Spleen (tissue), 11 donors: ENCODE data around the gene MYH15. TPM values are rescaled to one million over a fixed set of nuclear protein-coding genes. Genes with fewer than 3 reads are reported as not detected.

Experiments used
- DNase-seq: peaks from one replicate; pipeline ENCODE4 v3.0.0-alpha.2; 2020
- H3K27ac ChIP-seq, 8 donors: fragments of 200-600 bp; sonication (generic) in 7 of 8; 1 replicate in 4 of 8; 2 replicates in 4 of 8; pipeline versions ENCODE4 v1.5.0 to v1.8.0; 2016 to 2021; ENCODE audit warnings: inconsistent platforms in 4 of 8, mild to moderate bottlenecking in 4 of 8, moderate library complexity in 1 of 8
- H3K27me3 ChIP-seq, 7 donors: fragments of 200-600 bp; sonication (generic) in 6 of 7; replicated peaks in 1 of 7; 1 replicate in 4 of 7; 2 replicates in 3 of 7; pipeline versions ENCODE4 v1.5.0 to v1.8.0; 2016 to 2021; ENCODE audit warnings: inconsistent platforms in 3 of 7, mild to moderate bottlenecking in 1 of 7
- H3K36me3 ChIP-seq, 6 donors: fragments of 200-600 bp; sonication (generic) in 5 of 6; 1 replicate in 4 of 6; 2 replicates in 2 of 6; pipeline versions ENCODE4 v1.5.0 to v1.8.0; 2016 to 2021; ENCODE audit warnings: inconsistent platforms in 2 of 6
- H3K4me1 ChIP-seq, 6 donors: fragments of 200-600 bp; sonication (generic) in 5 of 6; 1 replicate in 3 of 6; 2 replicates in 3 of 6; pipeline versions ENCODE4 v1.5.0 to v1.8.0; 2016 to 2021; ENCODE audit warnings: inconsistent platforms in 3 of 6
- H3K4me3 ChIP-seq, 8 donors: fragments of 200-600 bp; sonication (generic) in 7 of 8; 1 replicate in 4 of 8; 2 replicates in 4 of 8; pipeline versions ENCODE4 v1.5.0 to v1.8.0; 2016 to 2021; ENCODE audit warnings: inconsistent platforms in 4 of 8, mild to moderate bottlenecking in 4 of 8, moderate library complexity in 2 of 8
- H3K9me3 ChIP-seq, 8 donors: fragments of 200-600 bp; sonication (generic) in 7 of 8; 1 replicate in 4 of 8; 2 replicates in 4 of 8; pipeline versions ENCODE4 v1.5.0 to v1.8.0; 2016 to 2021; ENCODE audit warnings: inconsistent platforms in 4 of 8
- POLR2A ChIP-seq, 3 donors: fragments of 450-650 bp; IDR thresholded peaks; one replicate each; pipeline ENCODE4 v1.5.1; 2017; ENCODE audit warnings: antibody characterized with exemption in 3 of 3, mild to moderate bottlenecking in 1 of 3
- POLR2AphosphoS5 ChIP-seq, 3 donors: sonication (generic); formaldehyde crosslinking; IDR thresholded peaks; one replicate each; pipeline ENCODE4 v1.5.1; 2017; ENCODE audit warnings: antibody characterized with exemption in 3 of 3
- WGBS, 5 donors: extraction: QIAGEN DNeasy Blood & Tissue Kit in 3 of 5; methylation state at CpG; one replicate each; pipeline versions ENCODE4 v1.1.5 to v1.1.7; 2013 to 2018; 5-methylcytosine and 5-hydroxymethylcytosine counted together
- intact Hi-C: fragments of 100-400 bp; cut with DNase I; formaldehyde crosslinking; loops from one replicate; pipeline ENCODE4 v1.15.0; 2023; ENCODE audit warnings: low total_unique reads
- polyA plus RNA-seq, 3 donors: library from polyadenylated mRNA; stranded (reverse); fragments of 200-250 nt; gene quantifications; one replicate each; pipeline ENCODE4 v1.2.1, GENCODE V29; 2013
- total RNA-seq, 7 donors: library from RNA; depleted of rRNA in 3 of 7; stranded (reverse); fragments of >200 nt in 3 of 7; fragmentation: NEBNext Ultra II Directional in 4 of 7; extraction: Animal tissue kit (Norgen Biotek cat#: 25700) in 4 of 7; gene quantifications; one replicate each; pipeline versions ENCODE4 v1.1.0 to v1.2.1, GENCODE V29; 2016 to 2021
- TF ChIP-seq, protein P1 (sequence below), 11 experiments: fragments of 200-600 bp in 7 of 11; fragments of 450-650 bp in 4 of 11; sonication (generic) in 4 of 11; IDR thresholded peaks in 8 of 11; conservative IDR thresholded peaks in 3 of 11; 1 replicate in 7 of 11; 2 replicates in 4 of 11; pipeline versions ENCODE4 v1.4.0 to v1.8.0; 2016 to 2021; ENCODE audit warnings: antibody characterized with exemption in 11 of 11, inconsistent platforms in 4 of 11, mild to moderate bottlenecking in 1 of 11
- donor health status: healthy with polysubstance abuse.
- donor health status: DM: no; HTN: no; CAD: no; lungs with moderate emphysema.
- donor health status: DM: no; HTN: no; CAD: no.
- donor health status: Bipolar disorder and iron deficiency.
- donor health status: healthy.
- donor health status: DM: no; HTN: no; CAD: no.
- donor health status: DM: yes; HTN: yes; CAD: no.

The MYH15 gene
- total and polyA plus RNA-seq, 10 donors, result 0.02 to 3.0 (median 0.18) TPM

DNA sequence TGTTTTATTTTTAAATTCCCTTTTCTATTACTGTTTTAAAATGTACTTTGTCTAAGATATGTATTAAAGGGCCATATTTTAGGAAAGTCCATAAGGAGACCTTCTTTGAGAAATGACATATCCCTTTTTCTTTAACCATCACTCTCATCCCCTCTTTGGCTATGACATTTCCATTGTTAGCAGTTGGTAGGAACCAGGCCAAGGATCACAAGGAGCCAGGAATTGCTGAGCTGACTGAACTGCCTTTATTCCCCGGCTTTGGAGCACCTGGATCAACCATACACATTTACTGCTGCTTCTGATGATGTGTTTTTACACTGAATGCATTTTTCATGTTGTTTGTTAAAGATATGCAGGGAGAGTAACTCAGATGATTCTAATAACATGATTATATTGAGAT is 134.4 kb downstream of the MYH15 start:
- TF ChIP-seq, protein P1, sequence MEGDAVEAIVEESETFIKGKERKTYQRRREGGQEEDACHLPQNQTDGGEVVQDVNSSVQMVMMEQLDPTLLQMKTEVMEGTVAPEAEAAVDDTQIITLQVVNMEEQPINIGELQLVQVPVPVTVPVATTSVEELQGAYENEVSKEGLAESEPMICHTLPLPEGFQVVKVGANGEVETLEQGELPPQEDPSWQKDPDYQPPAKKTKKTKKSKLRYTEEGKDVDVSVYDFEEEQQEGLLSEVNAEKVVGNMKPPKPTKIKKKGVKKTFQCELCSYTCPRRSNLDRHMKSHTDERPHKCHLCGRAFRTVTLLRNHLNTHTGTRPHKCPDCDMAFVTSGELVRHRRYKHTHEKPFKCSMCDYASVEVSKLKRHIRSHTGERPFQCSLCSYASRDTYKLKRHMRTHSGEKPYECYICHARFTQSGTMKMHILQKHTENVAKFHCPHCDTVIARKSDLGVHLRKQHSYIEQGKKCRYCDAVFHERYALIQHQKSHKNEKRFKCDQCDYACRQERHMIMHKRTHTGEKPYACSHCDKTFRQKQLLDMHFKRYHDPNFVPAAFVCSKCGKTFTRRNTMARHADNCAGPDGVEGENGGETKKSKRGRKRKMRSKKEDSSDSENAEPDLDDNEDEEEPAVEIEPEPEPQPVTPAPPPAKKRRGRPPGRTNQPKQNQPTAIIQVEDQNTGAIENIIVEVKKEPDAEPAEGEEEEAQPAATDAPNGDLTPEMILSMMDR (IDR thresholded peaks at IDR 0.05 in 8 of 11, conservative IDR thresholded peaks at IDR 0.05 in 3 of 11), result no peak
- no peak for TF ChIP-seq POLR2AphosphoS5 (IDR thresholded peaks at IDR 0.05)
- TF ChIP-seq POLR2A (IDR thresholded peaks at IDR 0.05), result no peak
- Histone ChIP-seq H3K27ac (no peak overlapping the region), H3K9me3 (peaks cover 0 to 2% (median 0%) of the 10 kb centered on the region in 8 donors), H3K27me3 (no peaks in the 10 kb centered on the region), H3K36me3 (no peaks in the 10 kb centered on the region), H3K4me1 (no peaks in the 10 kb centered on the region), H3K4me3 (no peak overlapping the region)
- intact Hi-C loops, result no loop called here
- no peak for DNase-seq
- WGBS, 5 donors, result 0 to 75% (median 0%) methylated on average over 1 of the region's 1 CpG

DNA sequence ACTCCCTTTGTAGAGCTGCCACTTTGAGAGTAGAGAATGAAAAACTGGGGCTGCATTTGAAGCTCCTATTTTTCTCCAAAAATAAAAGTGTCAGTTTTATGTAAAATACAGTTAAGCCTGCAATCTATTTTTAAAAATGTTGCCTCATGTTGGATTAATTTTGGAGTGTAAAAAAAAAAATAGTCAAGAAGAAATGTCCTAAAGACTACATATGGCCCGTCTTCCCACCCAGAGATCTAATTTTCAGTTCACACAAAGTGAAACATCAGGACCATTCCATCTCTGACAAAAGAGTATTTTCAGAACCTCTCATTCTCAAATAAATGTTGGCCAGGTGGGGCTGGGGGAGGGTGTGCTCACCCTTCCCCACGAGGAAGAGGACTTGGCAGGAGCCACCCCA is 151.4 kb downstream of the MYH15 start:
- no peaks in the 10 kb centered on the region for H3K27me3 ChIP-seq
- no peak overlapping the region for H3K27ac ChIP-seq
- H3K4me3 ChIP-seq, result no peak overlapping the region
- intact Hi-C loops, result no loop called here
- H3K4me1 ChIP-seq, result no peaks in the 10 kb centered on the region
- no peak for DNase-seq
- H3K36me3 ChIP-seq, result no peaks in the 10 kb centered on the region
- peaks cover 0 to 2% (median 0%) of the 10 kb centered on the region in 8 donors for H3K9me3 ChIP-seq
- 68 to 87% (median 79%) methylated on average over 2 of the region's 2 CpGs for WGBS, 5 donors
- TF ChIP-seq, protein P1 (IDR thresholded peaks at IDR 0.05 in 8 of 11, conservative IDR thresholded peaks at IDR 0.05 in 3 of 11), result no peak
- TF ChIP-seq POLR2AphosphoS5 (IDR thresholded peaks at IDR 0.05) (no peak), POLR2A (IDR thresholded peaks at IDR 0.05) (no peak)

DNA sequence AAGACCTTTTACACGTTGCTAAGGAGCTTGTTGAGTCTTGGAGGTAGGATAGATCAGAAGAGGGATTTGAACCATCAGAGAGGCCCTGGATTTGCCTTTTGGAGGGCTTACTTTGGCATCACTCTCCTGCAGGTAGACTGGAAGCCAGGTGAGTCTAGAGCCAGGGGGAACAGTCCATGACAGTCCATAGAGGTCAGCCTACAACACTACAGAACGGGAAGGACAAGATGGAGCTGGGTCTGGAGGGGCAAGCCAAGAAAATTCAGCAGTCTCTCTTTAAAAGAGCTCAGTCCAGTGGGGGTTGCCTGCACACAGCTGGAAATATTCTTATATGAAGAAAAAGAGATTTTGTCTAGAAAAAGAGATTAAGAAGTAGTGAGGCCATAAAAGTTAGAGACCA is 153.4 kb downstream of the MYH15 start:
- H3K27ac ChIP-seq, result no peak overlapping the region
- intact Hi-C loops, result no loop called here
- WGBS, 5 donors, result 72 to 93% (median 81%) methylated on average over 2 of the region's 2 CpGs

DNA sequence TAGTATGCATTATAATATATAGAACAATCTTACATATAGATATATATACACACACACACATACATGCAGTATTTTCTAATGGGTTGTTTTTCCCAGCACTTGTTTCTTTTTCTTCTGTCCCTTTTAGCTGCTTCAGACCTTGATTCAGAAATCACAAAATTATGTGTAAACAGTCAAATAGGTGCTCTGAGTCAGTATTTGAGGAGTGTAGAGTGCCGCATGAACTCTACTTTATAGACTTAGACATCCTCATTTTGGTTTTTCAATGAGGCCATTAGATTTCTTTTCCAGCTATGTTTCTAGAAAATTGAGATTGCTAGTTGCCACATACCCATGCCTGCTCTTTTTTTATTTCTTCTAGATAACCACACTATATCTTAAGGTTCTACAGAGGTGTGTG is 155.8 kb downstream of the MYH15 start:
- DNase-seq, result no peak
- TF ChIP-seq POLR2AphosphoS5 (IDR thresholded peaks at IDR 0.05) (no peak), POLR2A (IDR thresholded peaks at IDR 0.05) (no peak)
- TF ChIP-seq, protein P1 (IDR thresholded peaks at IDR 0.05 in 8 of 11, conservative IDR thresholded peaks at IDR 0.05 in 3 of 11), result no peak
- H3K36me3 ChIP-seq, result no peaks in the 10 kb centered on the region
- H3K9me3 ChIP-seq, result no peaks in the 10 kb centered on the region
- WGBS, 5 donors, result 87 to 100% (median 97%) methylated on average over 1 of the region's 1 CpG
- no peak overlapping the region for H3K4me3 ChIP-seq
- no peaks in the 10 kb centered on the region for H3K4me1 ChIP-seq
- no peak overlapping the region for H3K27ac ChIP-seq
- H3K27me3 ChIP-seq, result no peaks in the 10 kb centered on the region
- intact Hi-C loops, result no loop called here

More for the DNA sequence above, 153.4 kb downstream of the MYH15 start:
- no peaks in the 10 kb centered on the region for H3K4me1 ChIP-seq
- no peaks in the 10 kb centered on the region for H3K9me3 ChIP-seq
- no peaks in the 10 kb centered on the region for H3K27me3 ChIP-seq
- no peak for DNase-seq
- no peaks in the 10 kb centered on the region for H3K36me3 ChIP-seq
- H3K4me3 ChIP-seq, result no peak overlapping the region
- TF ChIP-seq POLR2AphosphoS5 (IDR thresholded peaks at IDR 0.05) (no peak), POLR2A (IDR thresholded peaks at IDR 0.05) (no peak)
- TF ChIP-seq, protein P1 (IDR thresholded peaks at IDR 0.05 in 8 of 11, conservative IDR thresholded peaks at IDR 0.05 in 3 of 11), result no peak
